ENCODE data around the gene ATP11C.

DNA sequence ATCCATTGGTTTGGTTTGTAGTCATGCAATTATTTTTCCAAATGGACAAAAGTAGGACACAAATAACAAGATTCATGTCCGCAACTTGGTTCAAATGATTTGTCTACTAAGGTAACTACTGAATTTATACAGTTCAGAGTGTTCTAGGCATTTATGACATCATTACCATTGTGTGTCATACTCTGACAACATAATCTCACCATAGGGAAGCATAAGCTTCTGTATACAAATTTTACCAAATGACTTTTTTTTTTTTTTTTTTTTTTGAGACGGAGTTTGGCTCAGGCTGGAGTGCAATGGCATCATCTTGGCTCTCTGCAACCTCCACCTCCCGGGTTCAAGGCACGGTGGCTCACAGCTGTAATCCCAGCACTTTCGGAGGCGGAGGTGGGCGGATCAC is 32.6 kb upstream of the ATP11C start, which contains the start of gene CXorf66:
- TF ChIP-seq, protein P1, sequence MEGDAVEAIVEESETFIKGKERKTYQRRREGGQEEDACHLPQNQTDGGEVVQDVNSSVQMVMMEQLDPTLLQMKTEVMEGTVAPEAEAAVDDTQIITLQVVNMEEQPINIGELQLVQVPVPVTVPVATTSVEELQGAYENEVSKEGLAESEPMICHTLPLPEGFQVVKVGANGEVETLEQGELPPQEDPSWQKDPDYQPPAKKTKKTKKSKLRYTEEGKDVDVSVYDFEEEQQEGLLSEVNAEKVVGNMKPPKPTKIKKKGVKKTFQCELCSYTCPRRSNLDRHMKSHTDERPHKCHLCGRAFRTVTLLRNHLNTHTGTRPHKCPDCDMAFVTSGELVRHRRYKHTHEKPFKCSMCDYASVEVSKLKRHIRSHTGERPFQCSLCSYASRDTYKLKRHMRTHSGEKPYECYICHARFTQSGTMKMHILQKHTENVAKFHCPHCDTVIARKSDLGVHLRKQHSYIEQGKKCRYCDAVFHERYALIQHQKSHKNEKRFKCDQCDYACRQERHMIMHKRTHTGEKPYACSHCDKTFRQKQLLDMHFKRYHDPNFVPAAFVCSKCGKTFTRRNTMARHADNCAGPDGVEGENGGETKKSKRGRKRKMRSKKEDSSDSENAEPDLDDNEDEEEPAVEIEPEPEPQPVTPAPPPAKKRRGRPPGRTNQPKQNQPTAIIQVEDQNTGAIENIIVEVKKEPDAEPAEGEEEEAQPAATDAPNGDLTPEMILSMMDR (IDR thresholded peaks at IDR 0.05): no peak
- TF ChIP-seq EP300 (IDR thresholded peaks at IDR 0.05): no peak
- no peak for TF ChIP-seq POLR2AphosphoS5 (IDR thresholded peaks at IDR 0.05)
- TF ChIP-seq POLR2A (IDR thresholded peaks at IDR 0.05): no peak

Data from sigmoid colon (tissue), 4 donors.